Ovary (tissue), 9 donors: Measurements from ENCODE around the gene AUTS2. TPM values are rescaled to one million over a fixed set of nuclear protein-coding genes. Genes with fewer than 3 reads are reported as not detected.

Experiments
- DNase-seq, 5 donors: peaks; one replicate each; pipeline ENCODE4 v3.0.0-alpha.2; 2019 to 2020
- H3K27ac ChIP-seq, 2 donors: fragments of 200-600 bp; one replicate each; pipeline versions ENCODE4 v1.5.1 to v1.8.0; 2019 to 2022
- H3K27me3 ChIP-seq: fragments of 200-600 bp; one replicate; pipeline ENCODE4 v1.8.0; 2022
- H3K36me3 ChIP-seq: fragments of 200-600 bp; sonication (generic); one replicate; pipeline ENCODE4 v1.5.1; 2019
- H3K4me1 ChIP-seq: one replicate; pipeline ENCODE4 v1.8.1; 2013; ENCODE audit warnings: mild to moderate bottlenecking, moderate library complexity; ENCODE audit not compliant: insufficient read depth
- H3K4me3 ChIP-seq: fragments of 200-600 bp; sonication (generic); one replicate; pipeline ENCODE4 v1.5.1; 2017
- H3K9me3 ChIP-seq, 2 donors: fragments of 200-600 bp in 1 of 2; sonication (generic) in 1 of 2; one replicate each; pipeline versions ENCODE4 v1.5.1 to v1.8.1; 2013 to 2019; ENCODE audit warnings: mild to moderate bottlenecking in 1 of 2, moderate library complexity in 1 of 2
- CTCF ChIP-seq, 3 donors: fragments of 450-650 bp in 2 of 3; fragments of 200-600 bp in 1 of 3; IDR thresholded peaks; one replicate each; pipeline versions ENCODE4 v1.5.1 to v1.8.0; 2016 to 2022; ENCODE audit warnings: antibody characterized with exemption in 3 of 3, mild to moderate bottlenecking in 1 of 3
- EP300 ChIP-seq: sonication (generic); formaldehyde crosslinking; IDR thresholded peaks from one replicate; pipeline ENCODE4 v1.6.1; 2017; ENCODE audit warnings: antibody characterized with exemption
- POLR2A ChIP-seq: fragments of 450-650 bp; IDR thresholded peaks from one replicate; pipeline ENCODE4 v1.6.1; 2017; ENCODE audit warnings: antibody characterized with exemption, mild to moderate bottlenecking, moderate library complexity
- WGBS, 3 donors: extraction: QIAGEN DNeasy Blood & Tissue Kit in 1 of 3; methylation state at CpG; one replicate each; pipeline versions ENCODE4 v1.1.5 to v1.1.7; 2013 to 2017; 5-methylcytosine and 5-hydroxymethylcytosine counted together
- intact Hi-C, 4 donors: fragments of 100-400 bp; cut with DNase I; formaldehyde crosslinking; loops; one replicate each; pipeline versions ENCODE4 v1.11.0 to v1.15.1; 2022 to 2023
- polyA plus RNA-seq, 2 donors: library from polyadenylated mRNA; stranded (reverse); fragments of 200-250 nt in 1 of 2; fragments of 350-450 nt in 1 of 2; fragmentation: Illumina TruSeq in 1 of 2; extraction: RNeasy Lipid Tissue Mini Kit (QIAGEN cat#74804) in 1 of 2; gene quantifications; one replicate each; pipeline ENCODE4 v1.2.3, GENCODE V29; 2013 to 2014
- small RNA-seq: library from RNA; depleted of rRNA; stranded (forward); fragments of <200 nt; gene quantifications from one replicate; pipeline ENCODE3, GENCODE V24; 2016
- total RNA-seq, 7 donors: library from RNA; depleted of rRNA in 2 of 7; stranded (reverse); fragments of >200 nt in 2 of 7; fragmentation: NEBNext Ultra II Directional in 3 of 7; extraction: Animal tissue kit (Norgen Biotek cat#: 25700) in 3 of 7; gene quantifications; one replicate each; pipeline versions ENCODE4 v1.1.0 to v1.2.4, GENCODE V29; 2016 to 2023
- donor health status: DM: no; HTN: no; CAD: no; lungs with moderate emphysema.
- donor health status: DM: no; HTN: no; CAD: no.
- donor health status: Bipolar disorder and iron deficiency.
- donor health status: DM: yes; HTN: yes; CAD: no.
- donor health status: DM: no; HTN: no; CAD: no.
- donor health status: DM: yes; HTN: yes; CAD: no.

Gene AUTS2
- total and polyA plus RNA-seq, 9 donors, result 18.3 to 60.9 (median 44.9) TPM

DNA sequence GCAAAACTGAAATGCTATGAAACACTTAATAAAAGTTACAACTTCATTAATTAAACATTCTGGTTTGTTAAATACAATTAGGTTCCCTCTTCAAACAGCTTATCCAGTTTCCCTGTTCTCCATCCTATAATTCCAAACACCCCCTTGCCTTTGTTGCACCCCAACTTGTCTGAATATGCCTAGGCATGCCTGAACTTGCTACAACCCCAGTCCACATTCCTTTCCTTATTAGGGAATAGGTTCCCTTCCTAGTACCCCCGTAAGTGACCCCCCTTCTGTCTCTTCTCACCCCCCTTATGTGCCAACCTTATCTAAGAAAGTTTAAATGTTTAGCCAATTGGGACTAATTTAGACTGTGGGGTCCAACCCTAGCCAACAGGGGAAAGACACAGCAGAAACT lies 1238.0 kb downstream of the AUTS2 start:
- H3K4me1 ChIP-seq, result no peaks in the 10 kb centered on the region
- TF ChIP-seq POLR2A (no peak), CTCF (IDR thresholded peaks at IDR 0.05) (no peak), EP300 (no peak)
- no peaks in the 10 kb centered on the region for H3K27me3 ChIP-seq
- H3K36me3 ChIP-seq, result no peaks in the 10 kb centered on the region
- WGBS, 3 donors, result 41 to 76% (median 53%) methylated on average over 1 of the region's 1 CpG
- H3K27ac ChIP-seq, result no peak overlapping the region
- no peaks in the 10 kb centered on the region for H3K9me3 ChIP-seq
- DNase-seq, result no peak
- no peak overlapping the region for H3K4me3 ChIP-seq
- intact Hi-C loops, result no loop called here

GRCh38 chr7:70836946-70837345 lies 1238.7 kb downstream of the AUTS2 start:
- H3K9me3 ChIP-seq, result no peaks in the 10 kb centered on the region
- H3K27me3 ChIP-seq, result no peaks in the 10 kb centered on the region
- WGBS, 3 donors, result 91 to 95% (median 93%) methylated on average over 6 of the region's 6 CpGs
- intact Hi-C loops, result no loop called here
- no peak for TF ChIP-seq CTCF (IDR thresholded peaks at IDR 0.05)
- TF ChIP-seq EP300, result no peak
- TF ChIP-seq POLR2A, result no peak
- DNase-seq, result no peak
- no peaks in the 10 kb centered on the region for H3K4me1 ChIP-seq
- H3K27ac ChIP-seq, result no peak overlapping the region
- H3K4me3 ChIP-seq, result no peak overlapping the region
- no peaks in the 10 kb centered on the region for H3K36me3 ChIP-seq

DNA sequence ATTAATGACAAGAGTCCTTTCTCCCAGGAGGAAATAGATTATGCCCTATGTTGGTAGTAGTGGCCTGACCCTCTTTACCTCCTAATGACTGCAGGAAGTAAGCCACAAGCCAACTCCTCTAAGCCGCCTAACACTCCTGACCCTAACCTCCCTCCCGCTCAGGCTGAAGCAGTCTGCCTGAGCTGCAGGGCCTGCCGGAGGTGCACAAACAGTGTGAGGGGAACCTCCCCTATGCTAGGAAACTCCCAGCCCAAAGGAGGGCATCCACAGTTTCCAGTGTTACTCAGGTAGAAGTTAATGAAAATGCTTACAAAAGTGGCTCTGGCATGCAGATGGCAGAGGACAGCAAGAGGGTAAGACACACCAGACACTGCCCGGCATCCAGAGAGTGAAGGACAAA lies 1239.3 kb downstream of the AUTS2 start:
- no peak overlapping the region for H3K27ac ChIP-seq
- no peaks in the 10 kb centered on the region for H3K9me3 ChIP-seq
- H3K36me3 ChIP-seq, result no peaks in the 10 kb centered on the region
- H3K4me3 ChIP-seq, result no peak overlapping the region
- no peaks in the 10 kb centered on the region for H3K27me3 ChIP-seq
- no peaks in the 10 kb centered on the region for H3K4me1 ChIP-seq
- TF ChIP-seq CTCF (IDR thresholded peaks at IDR 0.05) (no peak), POLR2A (no peak), EP300 (no peak)
- intact Hi-C loops, result no loop called here
- WGBS, 3 donors, result 72 to 76% (median 75%) methylated on average over 4 of the region's 4 CpGs
- no peak for DNase-seq

- no peaks in the 10 kb centered on the region for H3K4me1 ChIP-seq
- DNase-seq, result no peak
- H3K4me3 ChIP-seq, result no peak overlapping the region
- no peaks in the 10 kb centered on the region for H3K27me3 ChIP-seq
- 73 to 83% (median 78%) methylated on average over 15 of the region's 15 CpGs for WGBS, 3 donors
- H3K27ac ChIP-seq, result no peak overlapping the region
- TF ChIP-seq POLR2A (no peak), EP300 (no peak), CTCF (IDR thresholded peaks at IDR 0.05) (no peak)
- no peaks in the 10 kb centered on the region for H3K9me3 ChIP-seq
- intact Hi-C loops, result no loop called here
- H3K36me3 ChIP-seq, result no peaks in the 10 kb centered on the region
Observed at GRCh38 chr7:70838292-70838907, 1240.1 kb downstream of the AUTS2 start.

Small RNAs within 50 kb of the gene (small RNA-seq; reads per million reads assigned to genes)
- not detected for gene AC073873.1
